ENCODE measurements around the gene ARHGAP12.

The ARHGAP12 gene

GRCh38 chr10:31878486-31878885, 50.1 kb downstream of the ARHGAP12 start:
- DNase-seq (ENCODE audit: low spot score) = no peak

GRCh38 chr10:31876652-31877352, 51.8 kb downstream of the ARHGAP12 start:
- DNase-seq (ENCODE audit: low spot score) = no peak

GRCh38 chr10:31875608-31876007, 53.0 kb downstream of the ARHGAP12 start:
- DNase-seq (ENCODE audit: low spot score) = no peak

- DNase-seq (ENCODE audit: low spot score) = no peak
These were observed 54.9 kb downstream of the ARHGAP12 start for GRCh38 chr10:31873724-31874123.

- no peak for DNase-seq (ENCODE audit: low spot score)
These were observed 57.2 kb downstream of the ARHGAP12 start for GRCh38 chr10:31871266-31872065.

GRCh38 chr10:31867646-31868045, 61.0 kb downstream of the ARHGAP12 start:
- DNase-seq (ENCODE audit: low spot score) = no peak

DNA sequence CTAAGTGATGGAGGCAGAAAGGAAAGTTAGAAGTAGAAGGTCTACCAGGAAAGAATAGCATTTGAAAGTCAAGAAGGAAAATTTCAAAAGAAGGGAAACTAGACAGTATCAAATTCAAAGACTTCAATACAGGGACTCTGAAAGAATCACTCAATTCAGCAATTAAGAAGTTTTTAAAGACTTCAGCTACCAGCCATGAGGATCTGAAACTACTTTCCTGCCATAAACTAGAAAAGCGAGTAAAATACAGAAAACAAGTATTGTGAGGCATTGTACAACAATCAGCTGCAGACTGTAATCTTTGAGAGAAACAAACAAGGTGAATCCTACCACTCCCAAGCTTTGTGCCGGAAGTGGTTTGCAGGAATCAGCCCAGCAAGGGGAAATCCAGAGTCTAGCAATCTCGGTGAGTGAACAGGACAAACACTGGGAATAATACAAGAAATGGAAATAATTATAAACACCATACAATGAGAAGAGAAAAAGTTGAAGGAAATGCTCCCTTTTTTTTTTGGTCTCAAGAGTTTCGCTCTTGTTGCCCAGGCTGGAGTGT, 62.4 kb downstream of the ARHGAP12 start:
- no peak for DNase-seq (ENCODE audit: low spot score)

DNA sequence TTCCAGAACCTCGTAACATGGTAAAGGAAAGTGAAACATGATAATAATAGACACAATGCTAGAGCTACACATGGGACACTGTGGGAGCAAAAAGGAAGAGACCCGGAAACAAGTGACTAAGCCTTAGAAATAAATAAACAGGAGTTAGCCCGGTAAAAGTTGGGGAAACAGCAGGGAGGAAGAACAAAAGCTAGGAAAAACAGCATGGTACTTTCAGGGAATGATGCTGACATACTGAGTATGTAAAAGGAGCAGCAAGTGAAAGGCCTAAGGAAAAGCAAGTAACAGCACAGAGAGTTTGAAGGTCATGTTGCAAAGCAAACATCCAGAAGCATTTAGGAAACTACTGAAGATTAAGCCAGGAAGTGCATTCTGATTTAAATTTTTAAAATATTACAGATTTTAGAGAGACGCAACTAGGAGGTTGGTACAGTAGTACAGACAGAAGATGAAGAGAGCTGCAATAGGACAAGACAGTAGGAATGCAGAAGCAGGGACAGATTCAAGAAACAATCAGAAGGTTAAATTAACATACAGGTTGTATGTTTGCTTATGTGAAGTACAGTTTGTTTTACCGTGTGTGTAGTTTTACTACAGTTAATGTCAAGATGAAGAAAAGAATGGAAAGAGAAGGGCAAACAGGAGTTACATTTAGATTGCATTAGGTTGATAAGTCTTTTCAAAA, 63.7 kb downstream of the ARHGAP12 start:
- no peak for DNase-seq (ENCODE audit: low spot score)

DNA sequence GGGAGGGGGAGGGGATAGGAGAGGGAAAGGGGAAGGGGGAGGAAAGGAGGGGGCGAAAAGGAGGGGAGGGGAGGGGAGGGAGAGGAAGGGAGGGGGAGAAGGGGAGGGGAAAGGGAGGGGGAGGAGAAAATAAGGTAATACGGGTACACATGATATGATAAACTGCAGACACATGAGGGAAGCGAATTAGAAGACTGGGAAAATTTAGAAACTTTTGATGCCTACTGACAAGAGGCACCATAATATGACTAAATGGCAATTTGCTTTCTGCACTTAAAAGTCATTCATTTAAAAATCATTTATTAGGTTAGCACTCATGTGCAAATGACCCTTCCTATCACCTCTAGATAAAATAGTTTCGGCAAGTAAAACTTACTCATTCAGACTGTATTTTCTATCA, 73.6 kb downstream of the ARHGAP12 start:
- no peak for DNase-seq (ENCODE audit: low spot score)

DNA sequence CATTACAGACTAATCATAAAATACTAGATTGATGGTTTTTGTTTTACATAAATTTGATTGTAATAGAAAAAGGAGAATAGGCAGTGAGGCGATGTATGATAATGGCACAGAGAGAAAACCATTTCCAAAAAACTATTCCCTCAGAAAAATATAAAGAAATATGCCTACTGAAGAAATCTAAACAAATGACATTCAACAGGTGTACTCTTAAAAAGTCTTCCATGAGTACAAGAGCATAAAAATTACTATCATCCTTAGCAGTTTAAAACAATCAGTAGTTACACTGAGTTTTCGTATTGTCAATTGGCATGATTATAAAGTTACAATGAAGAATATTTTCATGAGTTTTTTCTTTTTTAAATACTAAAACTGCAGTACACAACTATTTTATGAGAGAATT, 75.0 kb downstream of the ARHGAP12 start:
- DNase-seq (ENCODE audit: low spot score) = no peak

DNA sequence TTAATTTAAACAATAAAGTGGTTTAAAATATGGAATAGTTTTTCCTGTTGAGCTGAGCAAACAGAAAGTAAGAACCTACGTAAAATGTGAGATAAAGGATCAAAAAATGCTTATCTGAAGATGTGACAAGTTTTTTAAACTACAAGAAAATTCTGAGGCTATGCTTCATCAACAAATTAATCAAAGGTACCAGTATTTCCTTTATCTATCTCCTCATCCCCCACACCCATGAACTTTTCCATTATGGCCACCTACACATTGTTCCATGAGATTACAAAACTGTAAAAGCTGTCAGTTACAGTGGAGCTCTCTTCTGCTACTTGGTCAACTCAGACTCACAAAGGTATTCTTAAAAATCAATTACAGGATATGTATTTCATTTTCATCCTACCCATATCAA, 77.4 kb downstream of the ARHGAP12 start:
- DNase-seq (ENCODE audit: low spot score) = no peak

DNA sequence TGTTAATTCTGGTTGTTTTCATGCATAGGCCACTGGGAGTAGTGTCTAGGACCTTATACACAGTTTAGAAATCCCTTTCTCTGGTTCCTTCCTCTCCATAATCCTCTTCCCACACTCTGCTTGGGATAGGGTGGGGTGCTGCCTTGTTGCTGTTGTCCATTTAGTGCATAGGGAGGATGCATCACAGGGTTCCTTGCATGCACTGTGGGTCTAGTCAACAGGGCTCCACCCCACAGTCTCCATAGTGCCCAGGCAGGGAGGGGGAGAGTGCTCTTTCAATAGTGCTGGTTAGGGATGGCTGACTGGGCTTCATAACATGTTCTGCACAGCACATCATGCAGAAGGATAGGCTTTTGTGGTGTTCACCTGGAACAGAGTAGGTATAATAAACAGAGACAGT, 81.1 kb downstream of the ARHGAP12 start:
- no peak for DNase-seq (ENCODE audit: low spot score)

DNA sequence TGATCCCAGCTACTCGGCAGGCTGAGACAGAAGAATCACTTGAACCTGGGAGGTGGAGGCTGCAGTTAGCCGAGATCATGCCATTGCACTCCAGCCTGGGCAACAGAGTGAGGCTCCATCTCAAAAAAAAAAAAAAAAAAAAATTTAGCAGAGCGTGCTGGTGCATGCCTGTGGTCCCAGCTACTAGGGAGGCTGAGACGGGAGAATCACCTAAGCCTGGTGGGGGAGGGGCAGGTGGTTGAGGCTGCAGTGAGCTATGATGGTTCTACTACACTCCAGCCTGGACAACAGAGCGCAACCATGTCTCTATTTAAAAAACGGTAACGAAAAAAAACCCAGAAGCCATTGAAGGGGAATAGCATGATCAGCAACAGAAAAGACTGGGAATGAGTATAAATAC, 89.9 kb downstream of the ARHGAP12 start:
- no peak for DNase-seq (ENCODE audit: low spot score)

- DNase-seq (ENCODE audit: low spot score) = no peak
These were observed 90.6 kb downstream of the ARHGAP12 start for GRCh38 chr10:31838065-31838464.

- DNase-seq (ENCODE audit: low spot score) = no peak
These were observed 91.8 kb downstream of the ARHGAP12 start for GRCh38 chr10:31836569-31837406.

GRCh38 chr10:31833753-31834152, 94.9 kb downstream of the ARHGAP12 start:
- no peak for DNase-seq (ENCODE audit: low spot score)

GRCh38 chr10:31832261-31832660, 96.4 kb downstream of the ARHGAP12 start:
- no peak for DNase-seq (ENCODE audit: low spot score)

DNA sequence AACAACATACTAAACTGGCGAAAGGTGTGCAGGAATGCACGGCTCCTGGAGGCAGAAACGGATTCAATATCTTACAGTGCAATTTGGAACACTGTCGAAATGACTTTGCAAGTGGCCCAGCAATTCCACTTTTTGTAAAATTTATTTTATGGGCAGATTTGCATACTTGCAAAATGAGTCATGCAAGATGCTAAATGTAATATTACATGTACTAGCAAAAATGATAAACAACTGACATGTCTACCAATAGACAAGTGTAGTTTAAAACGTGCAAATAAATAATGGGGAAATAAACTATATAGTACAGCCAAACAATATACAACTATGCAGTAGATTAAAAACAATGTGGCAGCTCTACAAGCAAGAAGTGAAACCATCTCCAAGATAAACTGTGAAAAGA, 97.7 kb downstream of the ARHGAP12 start:
- DNase-seq (ENCODE audit: low spot score) = no peak

DNA sequence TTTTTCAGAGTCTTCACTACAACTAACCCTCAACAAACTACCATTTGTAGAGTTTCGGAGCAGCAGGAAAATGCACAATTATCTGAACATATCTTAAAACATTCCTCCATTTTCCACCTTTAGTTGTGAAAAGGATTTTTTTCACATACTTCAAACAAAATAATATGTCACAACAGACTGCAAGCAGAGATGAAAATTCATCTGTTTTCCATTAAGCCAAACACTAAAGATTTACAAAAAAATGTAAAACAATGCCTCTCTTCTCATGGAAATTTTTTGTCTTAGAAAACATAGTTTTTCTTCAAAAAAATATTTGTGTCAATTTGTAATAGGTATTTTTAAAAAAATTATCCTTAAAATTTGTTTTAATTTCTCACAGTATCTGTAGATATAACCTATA, 98.9 kb downstream of the ARHGAP12 start:
- DNase-seq (ENCODE audit: low spot score) = no peak

DNA sequence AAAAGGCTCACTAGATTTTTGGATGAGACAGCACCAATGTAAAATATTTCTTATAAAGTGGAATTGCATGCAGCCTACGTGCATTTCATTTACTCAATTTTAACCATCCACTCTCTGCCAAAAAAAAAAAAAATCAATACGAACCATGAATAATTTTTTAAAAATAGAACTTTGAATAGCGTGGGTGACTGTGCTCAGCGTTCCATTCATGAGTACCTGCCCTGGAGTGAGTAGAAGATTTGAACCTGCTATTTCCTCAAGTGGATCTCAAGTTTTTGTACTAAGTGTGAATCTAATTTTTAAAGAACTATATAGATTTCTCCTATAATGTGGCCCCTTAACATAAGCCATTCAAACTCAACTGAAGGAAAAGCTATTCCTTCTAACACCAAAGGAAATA, 105.3 kb downstream of the ARHGAP12 start:
- no peak for DNase-seq (ENCODE audit: low spot score)

DNA sequence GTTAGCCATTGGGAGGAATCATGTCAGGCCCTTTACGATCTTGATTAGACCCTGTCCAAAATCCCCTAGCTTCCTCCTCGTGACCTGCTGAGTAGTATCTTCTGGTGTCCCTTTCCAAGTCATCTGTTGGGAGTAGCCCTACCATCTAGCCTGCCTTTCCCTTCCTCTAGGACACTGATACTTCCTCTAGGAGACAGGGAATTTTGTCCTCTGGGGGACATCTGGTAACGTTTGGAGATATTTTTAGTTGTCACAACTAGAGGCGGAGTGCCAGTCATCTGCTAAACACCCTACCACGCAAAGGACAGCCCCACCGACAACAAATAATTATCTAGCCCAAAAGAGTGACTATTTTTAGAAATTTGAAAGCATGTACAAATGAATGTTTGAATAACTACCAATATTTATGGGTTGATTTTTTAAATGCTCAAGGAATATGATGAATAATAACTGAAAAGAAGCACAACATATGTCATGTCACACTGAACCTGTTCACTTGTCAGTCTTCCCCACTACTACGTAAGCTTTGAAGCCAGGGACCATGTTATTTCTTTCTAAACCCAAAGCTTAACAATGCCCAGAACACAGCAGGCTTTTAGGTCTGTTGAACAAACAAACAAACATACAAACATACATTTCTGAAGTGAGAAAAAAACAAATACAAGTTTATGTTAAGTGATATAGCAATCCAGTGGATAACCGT, 105.9 kb downstream of the ARHGAP12 start:
- no peak for DNase-seq (ENCODE audit: low spot score)

All from putamen (tissue), 1 donor.